ENCODE measurements around the gene SREBF2. TPM values are rescaled to one million over a fixed set of nuclear protein-coding genes. Genes with fewer than 3 reads are reported as not detected.

Gene SREBF2
- total and polyA plus RNA-seq, 2 of the 8 experiments (the other 6 are each of a cell fraction or from before 2014, with no cell fraction given) = 125 to 144 TPM

- no peak overlapping the region for H3K14ac ChIP-seq (ENCODE audit: insufficient read length)
- no peaks in the 10 kb centered on the region for H3K27me3 ChIP-seq (replicated peaks in 1 of 4; ENCODE audit: control insufficient read depth in 3 of 4, extremely low read depth in 1 of 4, insufficient read depth in 3 of 4, low read length in 3 of 4)
- H3K4ac ChIP-seq (replicated peaks; ENCODE audit: insufficient read length, low read depth, low read length) = no peak overlapping the region
- no peak overlapping the region for H2BK20ac ChIP-seq (ENCODE audit: low read length)
- no peak overlapping the region for H3K27ac ChIP-seq (ENCODE audit: low read depth, low read length)
- H4K8ac ChIP-seq (ENCODE audit: extremely low read depth, insufficient read depth, low read length) = no peak overlapping the region
- no peak overlapping the region for H2BK120ac ChIP-seq (replicated peaks; ENCODE audit: low read depth, low read length)
- peaks cover 0 to 4% (median 0%) of the 10 kb centered on the region in 4 experiments; a peak in 2 of 8 replicates for H3K36me3 ChIP-seq (ENCODE audit: control insufficient read depth in 2 of 4, insufficient read depth in 4 of 4, low read length in 3 of 4)
- no peak overlapping the region for H2BK12ac ChIP-seq (ENCODE audit: low read depth, low read length)
- H2AK5ac ChIP-seq (ENCODE audit: low read depth, low read length) = no peak overlapping the region
- no peak overlapping the region for H3K9ac ChIP-seq (replicated peaks in 1 of 4; ENCODE audit: extremely low read depth in 1 of 4, low read depth in 3 of 4, low read length in 3 of 4)
- ChIA-PET CTCF (ENCODE audit: partially characterized antibody) (interaction anchor here (1.0 kb wide), 1 partner anchor 9 kb away, joined by 3 read pairs; no protein-coding TSS in a partner anchor), POLR2A (ENCODE audit: partially characterized antibody) (no interaction called here)
- H3K4me2 ChIP-seq (ENCODE audit: insufficient read depth in 1 of 2, low read depth in 2 of 2, low read length in 2 of 2) = no peak overlapping the region
- H4K20me1 ChIP-seq (replicated peaks in 1 of 2; ENCODE audit: control insufficient read depth in 1 of 2, insufficient read depth in 2 of 2, low read length in 2 of 2) = peaks cover 14 to 30% of the 10 kb centered on the region in 2 experiments
- H3K79me2 ChIP-seq (ENCODE audit: control insufficient read depth in 1 of 2, insufficient read depth in 2 of 2, low read length in 2 of 2) = peaks cover 32 to 93% of the 10 kb centered on the region in 2 experiments
- H3K4me1 ChIP-seq (replicated peaks in 1 of 4; ENCODE audit: control insufficient read depth in 3 of 4, insufficient read depth in 4 of 4, low read length in 3 of 4) = peaks cover 11 to 35% (median 26%) of the 10 kb centered on the region in 4 experiments
- FAIRE-seq = no peak
- H3K9me3 ChIP-seq (ENCODE audit: insufficient read depth in 2 of 2, low read depth in 1 of 2, low read length in 1 of 2) = no peaks in the 10 kb centered on the region
- DNase-seq (ENCODE audit: low read depth in 1 of 2, low spot score in 2 of 2) = no peak
- TF ChIP-seq ATF3 (IDR thresholded peaks at IDR 0.05; ENCODE audit: insufficient read depth, low read depth, low read length) (no peak), BCL11A (IDR thresholded peaks at IDR 0.05; ENCODE audit: low read depth in 2 of 2, low read length in 2 of 2) (no peak), JUN (IDR thresholded peaks at IDR 0.05; ENCODE audit: low read depth, low read length) (no peak), TCF12 (IDR thresholded peaks at IDR 0.05; ENCODE audit: low read depth, low read length) (no peak), PHF8 (conservative IDR thresholded peaks at IDR 0.05; ENCODE audit: low read depth, low read length) (no peak), CTCF (IDR thresholded peaks at IDR 0.05; ENCODE audit: control extremely low read depth in 1 of 3, insufficient read depth in 1 of 3, low read depth in 1 of 3, low read length in 3 of 3) (no peak), KDM1A (IDR thresholded peaks at IDR 0.05; ENCODE audit: borderline replicate concordance, low read length) (no peak), SP1 (IDR thresholded peaks at IDR 0.05; ENCODE audit: low read depth, low read length) (no peak), NANOG (IDR thresholded peaks at IDR 0.05; ENCODE audit: insufficient read depth, low read depth, low read length, poor library complexity, severe bottlenecking) (no peak), RBBP5 (IDR thresholded peaks at IDR 0.05; ENCODE audit: borderline replicate concordance, low read depth, low read length) (no peak), KDM5A (IDR thresholded peaks at IDR 0.05; ENCODE audit: low read length) (no peak)
- 83% methylated on average over 5 of the region's 5 CpGs; no CpG with 5 or more reads in 1 of the 2 experiments for WGBS, 2 experiments (ENCODE audit: extremely low coverage in 1 of 2, insufficient coverage in 1 of 2, insufficient read length in 1 of 2, insufficient replicate concordance in 2 of 2, low coverage in 1 of 2, low lambda C conversion rate in 2 of 2, missing lambda C conversion rate in 1 of 2)
- peaks cover 16% of the 10 kb centered on the region for H3K79me1 ChIP-seq (ENCODE audit: low read depth, low read length)
- H2BK5ac ChIP-seq (ENCODE audit: low read depth, low read length) = no peak overlapping the region
- H3K23me2 ChIP-seq (ENCODE audit: low read depth, low read length) = no peaks in the 10 kb centered on the region
- H4K91ac ChIP-seq (replicated peaks; ENCODE audit: insufficient read length, low read length) = no peak overlapping the region
- H3K56ac ChIP-seq (replicated peaks; ENCODE audit: insufficient read length, low read depth, low read length) = no peak overlapping the region
- H4K5ac ChIP-seq (ENCODE audit: insufficient read length, low read depth, low read length) = no peak overlapping the region
- no peak overlapping the region; the same call in 1 of the 2 replicates for H3K18ac ChIP-seq (ENCODE audit: extremely low read depth, low read length)
- H3K23ac ChIP-seq (ENCODE audit: insufficient read length) = no peak overlapping the region
- no peak overlapping the region; the same call in 1 of the 2 replicates for H2BK15ac ChIP-seq (ENCODE audit: low read length)
- no peak overlapping the region for H2AFZ ChIP-seq (ENCODE audit: low read length)
- no peak overlapping the region for H3K4me3 ChIP-seq (ENCODE audit: extremely low read depth in 1 of 4, insufficient read depth in 2 of 4, low read depth in 3 of 4, low read length in 4 of 4)
These were observed 15.6 kb downstream of the SREBF2 start for GRCh38 chr22:41848468-41848867.

All from H1 (cell line).